Spleen (tissue), 11 donors: ENCODE data around the gene ME3. TPM values are rescaled to one million over a fixed set of nuclear protein-coding genes. Genes with fewer than 3 reads are reported as not detected.

Source experiments
- DNase-seq: peaks from one replicate; pipeline ENCODE4 v3.0.0-alpha.2; 2020
- H3K27ac ChIP-seq, 8 donors: fragments of 200-600 bp; sonication (generic) in 7 of 8; 1 replicate in 4 of 8; 2 replicates in 4 of 8; pipeline versions ENCODE4 v1.5.0 to v1.8.0; 2016 to 2021; ENCODE audit warnings: inconsistent platforms in 4 of 8, mild to moderate bottlenecking in 4 of 8, moderate library complexity in 1 of 8
- H3K27me3 ChIP-seq, 7 donors: fragments of 200-600 bp; sonication (generic) in 6 of 7; replicated peaks in 1 of 7; 1 replicate in 4 of 7; 2 replicates in 3 of 7; pipeline versions ENCODE4 v1.5.0 to v1.8.0; 2016 to 2021; ENCODE audit warnings: inconsistent platforms in 3 of 7, mild to moderate bottlenecking in 1 of 7
- H3K36me3 ChIP-seq, 6 donors: fragments of 200-600 bp; sonication (generic) in 5 of 6; 1 replicate in 4 of 6; 2 replicates in 2 of 6; pipeline versions ENCODE4 v1.5.0 to v1.8.0; 2016 to 2021; ENCODE audit warnings: inconsistent platforms in 2 of 6
- H3K4me1 ChIP-seq, 6 donors: fragments of 200-600 bp; sonication (generic) in 5 of 6; 1 replicate in 3 of 6; 2 replicates in 3 of 6; pipeline versions ENCODE4 v1.5.0 to v1.8.0; 2016 to 2021; ENCODE audit warnings: inconsistent platforms in 3 of 6
- H3K4me3 ChIP-seq, 8 donors: fragments of 200-600 bp; sonication (generic) in 7 of 8; 1 replicate in 4 of 8; 2 replicates in 4 of 8; pipeline versions ENCODE4 v1.5.0 to v1.8.0; 2016 to 2021; ENCODE audit warnings: inconsistent platforms in 4 of 8, mild to moderate bottlenecking in 4 of 8, moderate library complexity in 2 of 8
- H3K9me3 ChIP-seq, 8 donors: fragments of 200-600 bp; sonication (generic) in 7 of 8; 1 replicate in 4 of 8; 2 replicates in 4 of 8; pipeline versions ENCODE4 v1.5.0 to v1.8.0; 2016 to 2021; ENCODE audit warnings: inconsistent platforms in 4 of 8
- CTCF ChIP-seq, 11 experiments: fragments of 200-600 bp in 7 of 11; fragments of 450-650 bp in 4 of 11; sonication (generic) in 4 of 11; IDR thresholded peaks in 8 of 11; conservative IDR thresholded peaks in 3 of 11; 1 replicate in 7 of 11; 2 replicates in 4 of 11; pipeline versions ENCODE4 v1.4.0 to v1.8.0; 2016 to 2021; ENCODE audit warnings: antibody characterized with exemption in 11 of 11, inconsistent platforms in 4 of 11, mild to moderate bottlenecking in 1 of 11
- POLR2A ChIP-seq, 3 donors: fragments of 450-650 bp; IDR thresholded peaks; one replicate each; pipeline ENCODE4 v1.5.1; 2017; ENCODE audit warnings: antibody characterized with exemption in 3 of 3, mild to moderate bottlenecking in 1 of 3
- POLR2AphosphoS5 ChIP-seq, 3 donors: sonication (generic); formaldehyde crosslinking; IDR thresholded peaks; one replicate each; pipeline ENCODE4 v1.5.1; 2017; ENCODE audit warnings: antibody characterized with exemption in 3 of 3
- WGBS, 5 donors: extraction: QIAGEN DNeasy Blood & Tissue Kit in 3 of 5; methylation state at CpG; one replicate each; pipeline versions ENCODE4 v1.1.5 to v1.1.7; 2013 to 2018; 5-methylcytosine and 5-hydroxymethylcytosine counted together
- intact Hi-C: fragments of 100-400 bp; cut with DNase I; formaldehyde crosslinking; loops from one replicate; pipeline ENCODE4 v1.15.0; 2023; ENCODE audit warnings: low total_unique reads
- polyA plus RNA-seq, 3 donors: library from polyadenylated mRNA; stranded (reverse); fragments of 200-250 nt; gene quantifications; one replicate each; pipeline ENCODE4 v1.2.1, GENCODE V29; 2013
- total RNA-seq, 7 donors: library from RNA; depleted of rRNA in 3 of 7; stranded (reverse); fragments of >200 nt in 3 of 7; fragmentation: NEBNext Ultra II Directional in 4 of 7; extraction: Animal tissue kit (Norgen Biotek cat#: 25700) in 4 of 7; gene quantifications; one replicate each; pipeline versions ENCODE4 v1.1.0 to v1.2.1, GENCODE V29; 2016 to 2021
- donor health status: healthy with polysubstance abuse.
- donor health status: DM: no; HTN: no; CAD: no; lungs with moderate emphysema.
- donor health status: DM: no; HTN: no; CAD: no.
- donor health status: Bipolar disorder and iron deficiency.
- donor health status: healthy.
- donor health status: DM: no; HTN: no; CAD: no.
- donor health status: DM: yes; HTN: yes; CAD: no.

ME3 gene
- total and polyA plus RNA-seq, 10 donors = 6.4 to 25.9 (median 18.3) TPM

- H3K27ac ChIP-seq = no peak overlapping the region
- H3K9me3 ChIP-seq = no peaks in the 10 kb centered on the region
- H3K4me1 ChIP-seq = peaks cover 0 to 31% (median 11%) of the 10 kb centered on the region in 6 donors
- TF ChIP-seq CTCF (IDR thresholded peaks at IDR 0.05 in 8 of 11, conservative IDR thresholded peaks at IDR 0.05 in 3 of 11) = no peak
- TF ChIP-seq POLR2AphosphoS5 (IDR thresholded peaks at IDR 0.05) = no peak
- TF ChIP-seq POLR2A (IDR thresholded peaks at IDR 0.05) = no peak
- 90 to 98% (median 92%) methylated on average over 4 of the region's 4 CpGs for WGBS, 5 donors
- H3K36me3 ChIP-seq = no peaks in the 10 kb centered on the region
- no peak for DNase-seq
- intact Hi-C loops = no loop called here
- no peaks in the 10 kb centered on the region for H3K27me3 ChIP-seq
- no peak overlapping the region for H3K4me3 ChIP-seq
These were observed 119.2 kb downstream of the ME3 start for GRCh38 chr11:86553265-86553664.

- 62 to 79% (median 63%) methylated on average over 4 of the region's 4 CpGs for WGBS, 5 donors
- TF ChIP-seq POLR2A (IDR thresholded peaks at IDR 0.05) = no peak
- peak in 1 of 3 donors; percentile 38 for TF ChIP-seq POLR2AphosphoS5 (IDR thresholded peaks at IDR 0.05)
- no peak for TF ChIP-seq CTCF (IDR thresholded peaks at IDR 0.05 in 8 of 11, conservative IDR thresholded peaks at IDR 0.05 in 3 of 11)
- no peak for DNase-seq
- H3K27ac ChIP-seq = peak overlapping the region in 7 of 8 donors; percentile 23 to 76 (median 65)
- H3K9me3 ChIP-seq = no peaks in the 10 kb centered on the region
- intact Hi-C loops = no loop called here
- H3K27me3 ChIP-seq = no peaks in the 10 kb centered on the region
- H3K4me1 ChIP-seq = peaks cover 4 to 41% (median 15%) of the 10 kb centered on the region in 6 donors
- H3K36me3 ChIP-seq = no peaks in the 10 kb centered on the region
- H3K4me3 ChIP-seq = no peak overlapping the region
These were observed 120.9 kb downstream of the ME3 start for GRCh38 chr11:86551288-86552092.

- DNase-seq = no peak
- Histone ChIP-seq H3K4me3 (no peak overlapping the region), H3K27me3 (no peaks in the 10 kb centered on the region), H3K27ac (peak overlapping the region in 6 of 8 donors; percentile 50 to 76 (median 67)), H3K9me3 (no peaks in the 10 kb centered on the region), H3K4me1 (peaks cover 4 to 41% (median 15%) of the 10 kb centered on the region in 6 donors), H3K36me3 (no peaks in the 10 kb centered on the region)
- intact Hi-C loops = no loop called here
- TF ChIP-seq POLR2AphosphoS5 (IDR thresholded peaks at IDR 0.05) (no peak), POLR2A (IDR thresholded peaks at IDR 0.05) (no peak), CTCF (IDR thresholded peaks at IDR 0.05 in 8 of 11, conservative IDR thresholded peaks at IDR 0.05 in 3 of 11) (no peak)
- 93 to 100% (median 96%) methylated on average over 2 of the region's 2 CpGs for WGBS, 5 donors
These were observed 121.7 kb downstream of the ME3 start for GRCh38 chr11:86550757-86551156.

GRCh38 chr11:86548271-86548917 lies 124.0 kb downstream of the ME3 start:
- Histone ChIP-seq H3K4me3 (no peak overlapping the region), H3K4me1 (peaks cover 4 to 41% (median 15%) of the 10 kb centered on the region in 6 donors), H3K27ac (peak overlapping the region in 7 of 8 donors; percentile 17 to 80 (median 74)), H3K36me3 (no peaks in the 10 kb centered on the region), H3K27me3 (no peaks in the 10 kb centered on the region), H3K9me3 (no peaks in the 10 kb centered on the region)
- intact Hi-C loops = no loop called here
- no peak for DNase-seq
- 75 to 90% (median 81%) methylated on average over 6 of the region's 6 CpGs for WGBS, 5 donors
- TF ChIP-seq POLR2A (IDR thresholded peaks at IDR 0.05) = no peak
